CD4-positive, CD25-positive, alpha-beta regulatory T cell (primary cell): ENCODE results near the gene TBC1D10A. TPM values are rescaled to one million over a fixed set of nuclear protein-coding genes. Genes with fewer than 3 reads are reported as not detected.
A peak's percentile ranks its signal among the peaks of the same experiment; 100 is the strongest.

Experiments used
- ATAC-seq, 2 donors: fragments of 150-1000 bp; cut with Tn5 transposase; one replicate each; pipeline ENCODE4 v1.10.0; 2021; ENCODE audit warnings: low read depth in 2 of 2, moderate number of reproducible peaks in 2 of 2, moderate library complexity in 1 of 2
- DNase-seq, 3 donors: peaks; one replicate each; pipeline versions ENCODE4 v3.0.0 to v3.0.0-alpha.2; 2012 to 2022; ENCODE audit warnings: mixed read lengths in 1 of 3
- H3K27ac ChIP-seq: one replicate; pipeline ENCODE4 v1.7.0; 2013; ENCODE audit warnings: mild to moderate bottlenecking, low read length; ENCODE audit not compliant: insufficient read depth, poor library complexity, severe bottlenecking
- H3K27me3 ChIP-seq: one replicate; pipeline ENCODE4 v1.7.0; 2013; ENCODE audit warnings: low read length; ENCODE audit not compliant: control insufficient read depth, insufficient read depth
- H3K36me3 ChIP-seq: one replicate; pipeline ENCODE4 v1.7.0; 2013; ENCODE audit warnings: mild to moderate bottlenecking, low read length, moderate library complexity; ENCODE audit not compliant: control insufficient read depth, insufficient read depth
- H3K4me1 ChIP-seq: 2 replicates; pipeline ENCODE4 v1.7.0; 2013; ENCODE audit warnings: mild to moderate bottlenecking, low read length; ENCODE audit not compliant: insufficient read depth, control insufficient read depth, poor library complexity, severe bottlenecking
- H3K4me3 ChIP-seq: one replicate; pipeline ENCODE4 v1.7.0; 2013; ENCODE audit warnings: low read depth, mild to moderate bottlenecking, low read length, moderate library complexity
- H3K9me3 ChIP-seq, 2 experiments: 1 replicate in 1 of 2; 2 replicates in 1 of 2; pipeline ENCODE4 v1.7.0; 2013; ENCODE audit warnings: low read length in 2 of 2, mild to moderate bottlenecking in 1 of 2, moderate library complexity in 1 of 2; ENCODE audit not compliant: control insufficient read depth in 2 of 2
- H3K27ac Mint-ChIP-seq, 3 donors: one replicate each; pipeline ENCODE4 v1.8.0; 2020 to 2022; ENCODE audit warnings: mild to moderate bottlenecking in 3 of 3, mixed read lengths in 3 of 3, moderate library complexity in 2 of 3
- H3K27me3 Mint-ChIP-seq: one replicate; pipeline ENCODE4 v1.8.0; 2022; ENCODE audit warnings: mild to moderate bottlenecking, mixed read lengths
- H3K36me3 Mint-ChIP-seq: one replicate; pipeline ENCODE4 v1.8.0; 2020; ENCODE audit warnings: mixed read lengths
- H3K4me1 Mint-ChIP-seq, 4 donors: one replicate each; pipeline ENCODE4 v1.8.0; 2020 to 2022; ENCODE audit warnings: mixed read lengths in 4 of 4, mild to moderate bottlenecking in 1 of 4
- H3K4me3 Mint-ChIP-seq, 4 donors: one replicate each; pipeline ENCODE4 v1.8.0; 2020 to 2022; ENCODE audit warnings: mild to moderate bottlenecking in 4 of 4, mixed read lengths in 4 of 4, moderate library complexity in 3 of 4
- H3K9me3 Mint-ChIP-seq, 7 donors: one replicate each; pipeline ENCODE4 v1.8.0; 2020 to 2022; ENCODE audit warnings: mixed read lengths in 7 of 7, mild to moderate bottlenecking in 3 of 7, moderate library complexity in 2 of 7
- polyA plus RNA-seq, 4 donors: library from polyadenylated mRNA; unstranded; fragments of 300-500 nt; fragmentation: Illumina TruSeq; gene quantifications; one replicate each; pipeline ENCODE4 v1.2.3, GENCODE V29; 2021
- total RNA-seq: library from RNA; stranded (reverse); gene quantifications from one replicate; pipeline ENCODE4 v1.2.3, GENCODE V29; 2022

TBC1D10A gene
- total and polyA plus RNA-seq, 5 donors from 2014 or later = 44.2 to 67.5 (median 47.8) TPM

DNA sequence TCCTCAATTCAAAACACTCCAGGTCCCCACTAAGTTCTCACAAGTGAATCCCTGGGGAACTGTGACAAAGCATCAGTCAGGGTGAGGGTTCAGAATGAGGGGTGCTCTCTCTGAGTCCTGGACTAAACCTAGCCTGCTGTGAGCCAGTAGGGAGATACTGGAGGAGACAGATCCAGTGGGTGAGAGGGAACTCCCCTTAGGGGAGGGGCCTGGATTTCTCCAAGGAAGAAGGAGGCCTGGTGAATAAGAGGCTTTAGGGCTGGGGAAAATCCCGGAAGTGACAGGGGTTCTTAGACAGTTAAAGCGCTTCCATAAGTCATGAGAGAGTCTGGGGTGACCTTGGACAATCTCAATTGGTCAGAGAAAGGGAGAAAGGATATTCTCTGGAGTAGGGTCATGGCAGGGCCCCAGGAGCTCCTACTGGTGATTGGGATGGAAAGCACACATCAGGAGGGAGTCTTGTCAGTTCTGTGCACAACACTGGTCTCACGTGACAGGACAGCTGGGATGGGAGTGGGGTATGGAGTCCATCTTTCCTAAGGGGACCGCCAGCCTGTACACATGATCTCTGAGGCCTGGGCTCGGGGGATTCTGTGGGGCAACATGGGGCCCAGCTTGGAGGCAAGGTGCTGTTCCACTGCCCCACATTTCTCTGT, 1.5 kb downstream of the TBC1D10A start:
- H3K4me3 Mint-ChIP-seq = peak overlapping the region; percentile 85 to 94 (median 92)
- H3K27me3 Mint-ChIP-seq = no peaks in the 10 kb centered on the region
- H3K36me3 Mint-ChIP-seq = peaks cover 15% of the 10 kb centered on the region
- Histone ChIP-seq H3K36me3 (peaks cover 16% of the 10 kb centered on the region), H3K4me1 (peaks cover 68% of the 10 kb centered on the region), H3K9me3 (no peaks in the 10 kb centered on the region), H3K4me3 (peak overlapping the region; percentile 81), H3K27me3 (no peaks in the 10 kb centered on the region), H3K27ac (peak overlapping the region; percentile 69)
- ATAC-seq (no peak), DNase-seq (no peak)
- H3K9me3 Mint-ChIP-seq = no peaks in the 10 kb centered on the region
- peaks cover 11 to 69% (median 49%) of the 10 kb centered on the region in 4 donors for H3K4me1 Mint-ChIP-seq
- H3K27ac Mint-ChIP-seq = peak overlapping the region; percentile 88 to 95 (median 91)

DNA sequence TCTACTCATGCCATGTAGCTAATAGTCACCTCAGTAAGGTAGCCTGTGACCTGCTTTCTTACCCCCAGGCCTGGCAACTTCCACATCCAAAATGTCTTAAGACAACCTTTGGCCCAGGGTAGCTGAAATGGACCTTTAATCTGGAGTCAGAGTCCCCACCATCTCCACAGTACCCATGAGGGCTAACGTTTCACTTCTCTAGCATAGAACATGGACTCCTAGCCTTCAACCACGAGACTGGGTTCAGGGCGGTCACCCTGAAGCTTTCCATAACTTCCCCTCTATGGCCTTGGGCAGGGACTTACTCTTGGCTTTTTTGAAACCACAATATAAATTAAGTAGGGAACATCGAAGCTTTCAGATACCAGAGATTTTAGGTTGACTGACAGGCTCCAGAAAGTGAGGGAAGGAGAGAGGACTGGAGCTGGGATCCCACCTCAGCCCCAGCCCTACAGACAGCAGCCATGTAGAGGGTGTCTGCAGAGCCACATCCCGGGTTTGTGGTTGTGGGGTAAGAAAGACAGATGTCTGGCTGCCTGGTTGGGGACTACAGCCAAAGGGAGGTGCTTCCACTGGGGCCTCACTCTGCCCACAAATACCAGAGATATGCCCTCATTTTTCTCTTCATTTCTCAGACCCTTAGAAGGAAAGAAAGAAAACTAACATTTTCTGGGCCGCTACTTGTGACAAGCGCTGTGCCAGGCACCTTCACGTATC, 2.6 kb downstream of the TBC1D10A start:
- ATAC-seq (no peak), DNase-seq (peak in 1 of 3 donors; percentile 69)
- Histone ChIP-seq H3K27ac (peak overlapping the region; percentile 34), H3K4me1 (peaks cover 79% of the 10 kb centered on the region), H3K36me3 (peaks cover 23% of the 10 kb centered on the region), H3K4me3 (peak overlapping the region; percentile 81), H3K9me3 (no peaks in the 10 kb centered on the region), H3K27me3 (no peaks in the 10 kb centered on the region)
- Mint-ChIP-seq H3K27me3 (no peaks in the 10 kb centered on the region), H3K27ac (peak overlapping the region; percentile 75 to 95 (median 91)), H3K9me3 (no peaks in the 10 kb centered on the region), H3K4me3 (peak overlapping the region; percentile 85 to 94 (median 92)), H3K36me3 (peaks cover 15% of the 10 kb centered on the region), H3K4me1 (peaks cover 11 to 79% (median 58%) of the 10 kb centered on the region in 4 donors)

DNA sequence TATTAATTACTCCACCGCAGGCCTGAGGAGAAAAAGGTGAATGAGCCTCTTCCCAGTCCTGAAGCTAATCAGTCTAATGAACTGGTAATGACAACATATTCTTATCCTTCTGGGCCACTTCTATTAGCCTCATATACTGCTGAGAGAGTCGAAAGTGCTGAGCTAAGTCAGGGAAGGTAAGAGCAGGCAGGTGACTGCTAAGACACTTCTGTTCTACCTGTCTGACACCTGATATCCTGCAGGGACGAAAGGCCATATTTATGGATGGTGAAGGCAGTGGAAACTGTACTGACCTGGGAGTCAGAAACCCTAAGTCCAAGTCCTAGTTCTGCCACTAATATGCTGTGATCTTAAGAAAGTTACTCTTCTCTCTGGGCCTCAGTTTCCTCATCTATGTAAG, 3.5 kb downstream of the TBC1D10A start:
- Mint-ChIP-seq H3K4me1 (peaks cover 19 to 88% (median 67%) of the 10 kb centered on the region in 4 donors), H3K27ac (peak overlapping the region; percentile 67 to 95 (median 72)), H3K4me3 (peak overlapping the region; percentile 85 to 94 (median 92)), H3K9me3 (no peaks in the 10 kb centered on the region), H3K27me3 (no peaks in the 10 kb centered on the region), H3K36me3 (peaks cover 24% of the 10 kb centered on the region)
- H3K27me3 ChIP-seq = no peaks in the 10 kb centered on the region
- no peaks in the 10 kb centered on the region for H3K9me3 ChIP-seq
- H3K36me3 ChIP-seq = peaks cover 28% of the 10 kb centered on the region
- peak overlapping the region; percentile 47 for H3K4me3 ChIP-seq
- H3K4me1 ChIP-seq = peaks cover 88% of the 10 kb centered on the region
- no peak overlapping the region for H3K27ac ChIP-seq
- DNase-seq (no peak), ATAC-seq (no peak)

DNA sequence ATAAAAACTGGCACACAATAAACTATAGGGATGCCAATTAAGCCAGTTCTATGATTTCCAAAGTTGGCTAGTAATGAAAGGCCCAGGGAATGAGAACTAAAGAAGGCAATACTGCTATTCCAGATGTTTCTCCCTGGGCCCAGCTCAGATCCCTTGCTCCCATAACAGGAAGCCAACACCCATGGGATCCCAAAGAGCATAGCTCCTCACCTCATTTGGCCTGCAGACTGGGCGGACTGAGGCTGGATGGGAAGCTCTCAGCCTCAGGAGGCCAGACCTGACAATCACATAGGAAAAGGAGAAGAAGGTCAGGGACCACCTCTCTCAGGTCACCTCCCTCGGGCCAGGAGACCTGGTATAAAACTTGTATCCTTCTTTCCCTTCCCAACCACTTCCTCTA, 5.3 kb downstream of the TBC1D10A start:
- H3K4me3 Mint-ChIP-seq = peak overlapping the region in 3 of 4 donors; percentile 50 to 55 (median 53)
- H3K4me1 ChIP-seq = peaks cover 96% of the 10 kb centered on the region

DNA sequence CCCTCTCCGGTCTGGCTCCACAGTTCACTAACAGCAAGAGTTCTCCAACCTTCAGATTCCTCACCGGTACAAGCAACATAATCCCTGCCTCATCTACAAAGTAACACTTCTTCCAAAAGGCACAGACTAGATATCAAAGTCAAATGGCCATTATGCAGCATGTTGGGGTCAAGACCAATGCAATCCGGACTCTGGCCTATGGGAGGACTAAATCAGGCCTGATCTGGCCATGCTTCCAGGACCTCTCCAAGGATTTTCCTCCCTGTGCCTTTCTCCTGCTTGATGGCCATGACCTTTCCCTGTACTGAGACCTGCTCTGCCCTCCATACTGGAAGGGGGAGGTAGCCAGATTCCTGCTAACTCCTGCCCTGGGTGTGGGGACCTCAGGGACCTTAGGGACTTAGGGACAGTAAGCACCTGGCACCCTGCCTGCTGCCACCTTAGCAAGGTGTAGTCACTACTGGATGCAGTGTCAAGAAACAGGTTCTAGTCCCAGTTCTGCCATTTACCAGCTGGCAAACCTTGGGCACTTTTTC, 6.7 kb downstream of the TBC1D10A start:
- Mint-ChIP-seq H3K27ac (peak overlapping the region in 2 of 3 donors; percentile 81 to 92), H3K4me1 (peaks cover 19 to 97% (median 81%) of the 10 kb centered on the region in 4 donors), H3K9me3 (no peaks in the 10 kb centered on the region), H3K36me3 (peaks cover 43% of the 10 kb centered on the region), H3K27me3 (no peaks in the 10 kb centered on the region), H3K4me3 (peak overlapping the region; percentile 33 to 75 (median 62))
- ATAC-seq = no peak
- no peak for DNase-seq
- H3K9me3 ChIP-seq = no peaks in the 10 kb centered on the region
- H3K36me3 ChIP-seq = peaks cover 28% of the 10 kb centered on the region
- H3K27me3 ChIP-seq = no peaks in the 10 kb centered on the region
- H3K4me3 ChIP-seq = no peak overlapping the region
- peaks cover 99% of the 10 kb centered on the region for H3K4me1 ChIP-seq
- no peak overlapping the region for H3K27ac ChIP-seq

More for the DNA sequence above, 5.3 kb downstream of the TBC1D10A start:
- Mint-ChIP-seq H3K9me3 (no peaks in the 10 kb centered on the region), H3K36me3 (peaks cover 34% of the 10 kb centered on the region), H3K27me3 (no peaks in the 10 kb centered on the region), H3K4me1 (peaks cover 19 to 94% (median 72%) of the 10 kb centered on the region in 4 donors), H3K27ac (peak overlapping the region in 2 of 3 donors; percentile 67 to 81)
- DNase-seq = no peak
- peaks cover 28% of the 10 kb centered on the region for H3K36me3 ChIP-seq
- ATAC-seq = no peak
- H3K27me3 ChIP-seq = no peaks in the 10 kb centered on the region
- H3K9me3 ChIP-seq = no peaks in the 10 kb centered on the region
- peak overlapping the region; percentile 6 for H3K27ac ChIP-seq
- H3K4me3 ChIP-seq = no peak overlapping the region

DNA sequence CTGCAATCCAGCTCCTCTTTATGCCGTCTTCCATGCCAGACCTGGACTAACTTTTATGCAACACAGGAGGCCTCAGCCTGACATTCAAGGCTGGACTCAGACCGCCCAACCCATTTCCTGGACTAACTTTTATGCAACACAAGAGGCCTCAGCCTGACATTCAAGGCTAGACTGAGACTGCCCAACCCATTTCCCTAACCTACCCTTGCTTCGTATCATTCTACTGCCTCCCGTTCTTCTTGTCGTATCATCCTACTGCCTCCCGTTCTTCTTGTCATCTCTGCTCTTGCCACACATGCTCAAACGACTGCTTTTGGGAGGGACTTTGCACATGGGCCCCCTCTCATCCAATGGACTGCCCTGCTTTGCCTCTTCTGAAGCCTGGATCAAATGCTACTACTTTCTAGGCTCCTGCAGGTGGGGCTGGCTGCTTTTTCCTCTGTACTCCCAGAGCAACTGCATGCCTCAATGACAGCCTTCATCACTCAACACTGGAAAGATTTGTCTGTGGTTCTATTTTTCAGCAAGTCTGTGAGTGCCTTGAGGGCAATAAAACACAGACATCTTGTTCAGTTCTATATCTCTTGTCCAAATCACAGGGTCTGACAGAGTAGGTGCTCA, 7.8 kb downstream of the TBC1D10A start:
- peak overlapping the region; percentile 25 for H3K27ac ChIP-seq
- no peak for ATAC-seq

DNA sequence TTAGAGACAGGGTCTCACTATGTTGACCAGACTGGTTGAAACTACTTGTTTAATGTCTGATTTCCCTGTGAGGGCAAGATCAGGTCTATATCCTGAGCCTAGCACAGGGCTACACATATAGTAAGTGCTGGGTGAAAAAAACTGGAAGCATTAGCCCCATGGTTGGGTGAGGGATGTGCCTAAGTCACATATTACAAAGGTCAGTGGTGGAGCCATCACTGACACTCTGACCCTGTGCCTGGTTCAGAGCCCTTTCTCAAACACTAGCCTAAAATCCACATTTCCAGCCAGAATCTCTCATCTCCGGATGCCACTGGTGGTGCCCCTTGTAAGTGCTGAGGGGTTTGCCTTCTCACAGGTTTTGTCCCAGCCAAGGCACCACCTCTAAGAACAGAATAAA, 9.0 kb downstream of the TBC1D10A start:
- Mint-ChIP-seq H3K4me1 (peaks cover 24 to 96% (median 77%) of the 10 kb centered on the region in 4 donors), H3K27ac (peak overlapping the region; percentile 81 to 92 (median 89)), H3K36me3 (peaks cover 45% of the 10 kb centered on the region), H3K27me3 (no peaks in the 10 kb centered on the region), H3K9me3 (peaks cover 0 to under 1% (median 0%) of the 10 kb centered on the region in 7 donors), H3K4me3 (peak overlapping the region in 3 of 4 donors; percentile 60 to 75 (median 71))
- peaks cover 24% of the 10 kb centered on the region for H3K36me3 ChIP-seq
- H3K4me1 ChIP-seq = peaks cover 99% of the 10 kb centered on the region
- H3K9me3 ChIP-seq = no peaks in the 10 kb centered on the region
- no peak overlapping the region for H3K4me3 ChIP-seq
- H3K27ac ChIP-seq = no peak overlapping the region
- no peaks in the 10 kb centered on the region for H3K27me3 ChIP-seq
- ATAC-seq (no peak), DNase-seq (no peak)

More for the DNA sequence above, 7.8 kb downstream of the TBC1D10A start:
- Histone ChIP-seq H3K27me3 (no peaks in the 10 kb centered on the region), H3K9me3 (no peaks in the 10 kb centered on the region), H3K4me3 (no peak overlapping the region), H3K4me1 (peaks cover 99% of the 10 kb centered on the region), H3K36me3 (peaks cover 28% of the 10 kb centered on the region)
- H3K36me3 Mint-ChIP-seq = peaks cover 48% of the 10 kb centered on the region
- no peaks in the 10 kb centered on the region for H3K27me3 Mint-ChIP-seq
- peak overlapping the region; percentile 81 to 92 (median 84) for H3K27ac Mint-ChIP-seq
- H3K4me3 Mint-ChIP-seq = peak overlapping the region; percentile 54 to 75 (median 70)
- peaks cover 23 to 97% (median 78%) of the 10 kb centered on the region in 4 donors for H3K4me1 Mint-ChIP-seq
- no peaks in the 10 kb centered on the region for H3K9me3 Mint-ChIP-seq
- DNase-seq = no peak
